Hippocampal formation (tissue), 2 donors: ENCODE data around the gene GGPS1.
A peak's percentile ranks its signal among the peaks of the same experiment; 100 is the strongest.
"Not testable (repeated sequence)": the region's sequence is repeated elsewhere in the genome, so short reads cannot be mapped to it uniquely, and the experiment has no call there.

ENCODE experiments used
- DNase-seq, 2 donors: peaks; one replicate each; lab custom pipeline; 2025; lab: John Stamatoyannopoulos, UW

GGPS1 gene

DNA sequence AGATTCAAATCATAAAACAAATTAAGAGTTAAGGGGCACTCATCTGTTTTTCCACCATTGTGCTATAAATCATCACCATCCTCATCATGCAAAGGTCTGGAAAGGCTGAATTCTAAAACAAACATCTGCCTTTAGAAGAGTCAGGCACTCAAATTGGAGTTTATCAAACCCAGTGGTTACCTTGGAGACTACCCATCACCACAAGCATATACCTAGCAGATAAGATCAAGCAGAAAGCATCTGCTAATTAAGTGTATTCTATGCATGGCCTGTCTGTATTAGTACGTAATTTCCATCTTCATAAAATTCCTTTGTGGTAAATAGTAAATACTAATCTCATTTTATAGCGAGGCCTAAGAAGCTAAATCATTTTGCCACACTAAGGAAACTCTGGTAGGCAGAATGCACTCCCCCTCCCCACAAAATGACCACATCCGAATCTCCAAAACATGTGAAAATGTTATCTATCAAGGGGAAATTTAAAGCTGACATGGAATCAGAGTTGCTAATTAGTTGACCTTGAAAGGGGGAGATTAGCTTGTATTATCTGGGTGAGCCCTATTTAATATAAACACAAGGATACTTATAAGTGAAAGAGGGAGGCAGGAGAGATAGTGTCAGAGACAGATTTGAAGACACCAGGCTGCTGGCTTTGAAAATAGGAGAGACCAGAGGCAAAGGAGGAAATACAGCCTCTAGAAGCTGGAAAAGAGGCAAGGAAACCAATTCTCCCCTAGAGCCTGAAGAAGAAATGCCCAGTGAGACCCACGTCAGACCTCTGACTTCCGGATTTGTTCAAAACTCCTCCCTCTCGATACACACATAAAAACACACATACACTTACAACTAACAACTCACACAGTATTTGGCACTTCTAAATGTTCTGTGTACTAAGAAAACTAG is 23.6 kb upstream of the GGPS1 start:
- no peak for DNase-seq

DNA sequence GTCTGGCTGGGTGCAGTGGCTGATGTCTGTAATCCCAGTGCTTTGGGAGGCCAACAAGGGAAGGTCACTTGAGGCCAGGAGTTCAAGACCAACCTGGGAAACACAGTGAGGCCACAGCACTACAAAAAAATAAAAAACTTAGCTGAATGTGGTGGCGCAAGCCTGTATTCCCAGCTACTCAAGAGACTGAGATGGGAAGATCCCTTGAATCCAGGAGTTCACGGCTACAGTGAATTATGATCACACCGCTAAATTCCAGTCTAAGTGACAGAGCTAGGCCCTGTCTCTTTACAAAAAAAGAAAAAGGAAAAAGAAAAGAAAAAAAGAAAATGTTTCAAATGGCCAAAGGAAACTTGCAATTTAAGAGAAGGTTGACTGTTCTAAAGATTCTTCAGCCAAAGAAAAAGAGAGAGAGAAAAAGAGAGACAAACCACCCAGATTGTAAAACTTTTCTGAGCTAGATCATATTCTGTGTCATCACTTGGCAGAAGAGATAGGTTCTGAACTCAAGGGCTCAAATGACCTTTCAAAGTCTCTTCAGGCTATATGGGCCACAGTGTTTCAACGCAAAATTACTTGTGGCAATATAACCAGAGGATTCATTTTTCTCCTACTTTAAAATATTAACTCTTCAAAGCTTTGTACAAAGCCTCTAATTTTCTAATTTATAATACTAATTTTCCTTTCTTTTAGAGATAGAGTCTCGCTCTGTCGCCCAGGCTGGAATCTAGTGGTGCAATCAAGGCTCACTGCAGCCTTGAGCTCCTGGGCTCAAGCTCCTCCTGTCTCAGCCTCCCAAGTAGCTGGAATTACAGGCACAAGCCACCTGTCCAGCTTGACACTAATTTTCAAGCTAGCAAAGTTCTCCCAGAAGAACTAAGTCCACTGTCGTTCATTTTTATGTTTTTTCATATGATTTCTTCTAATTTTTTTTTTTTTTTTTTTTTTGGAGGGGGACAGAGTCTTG is 20.9 kb upstream of the GGPS1 start:
- no peak for DNase-seq

GRCh38 chr1:235309206-235309605 is 19.2 kb upstream of the GGPS1 start:
- DNase-seq: not testable (repeated sequence)

DNA sequence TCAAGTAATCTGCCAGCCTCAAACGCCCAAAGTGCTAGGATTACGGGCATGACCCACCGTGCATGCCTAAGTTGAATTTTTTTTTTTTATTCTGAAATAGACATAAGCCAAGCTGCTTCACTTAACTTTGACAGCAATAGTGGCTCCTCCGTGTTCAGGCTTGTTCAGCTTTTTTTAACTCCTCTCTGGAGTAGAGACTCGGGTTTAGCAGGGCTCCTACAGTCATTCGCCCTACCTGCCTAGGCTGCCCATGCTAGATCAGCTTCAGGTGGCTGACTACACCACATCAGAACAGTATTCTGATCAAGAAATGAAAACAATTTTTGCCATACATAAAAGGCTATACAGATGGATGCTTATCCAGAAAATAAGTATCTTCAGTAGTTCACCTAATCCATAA is 15.1 kb upstream of the GGPS1 start:
- no peak for DNase-seq

DNA sequence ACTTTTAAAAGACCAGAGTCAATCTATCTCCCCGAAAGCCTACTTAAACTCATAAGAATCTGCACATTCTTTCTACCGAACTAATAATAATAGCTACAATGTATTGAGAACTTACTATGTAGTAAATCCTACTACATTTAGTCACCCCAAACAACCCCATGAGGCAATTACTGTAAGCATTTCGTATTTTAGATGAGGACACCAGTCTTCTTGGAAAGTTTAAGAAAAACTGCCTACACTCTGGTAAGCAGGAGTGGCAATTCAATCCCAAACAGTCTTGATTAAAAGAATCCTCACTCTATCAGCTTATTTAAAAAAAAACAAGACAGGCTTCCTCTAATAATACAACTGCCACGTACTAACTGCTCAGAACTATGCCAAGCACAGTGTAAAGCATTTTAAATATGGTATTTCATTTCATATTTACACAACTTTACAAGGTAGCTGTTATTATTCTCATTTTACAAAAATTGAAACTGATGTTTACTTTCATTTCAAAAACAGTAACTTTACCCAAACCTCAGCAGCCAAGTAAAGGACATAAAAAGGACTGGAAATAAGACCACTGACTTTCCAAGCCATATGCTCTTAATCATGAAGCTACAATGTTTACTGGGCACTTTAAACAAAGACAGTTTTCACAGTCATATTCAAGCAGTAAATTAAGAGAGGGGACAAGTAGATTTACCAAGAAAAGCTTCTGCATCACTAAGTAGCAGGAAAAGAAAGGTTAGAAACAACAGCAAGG is 14.3 kb upstream of the GGPS1 start:
- no peak for DNase-seq

DNA sequence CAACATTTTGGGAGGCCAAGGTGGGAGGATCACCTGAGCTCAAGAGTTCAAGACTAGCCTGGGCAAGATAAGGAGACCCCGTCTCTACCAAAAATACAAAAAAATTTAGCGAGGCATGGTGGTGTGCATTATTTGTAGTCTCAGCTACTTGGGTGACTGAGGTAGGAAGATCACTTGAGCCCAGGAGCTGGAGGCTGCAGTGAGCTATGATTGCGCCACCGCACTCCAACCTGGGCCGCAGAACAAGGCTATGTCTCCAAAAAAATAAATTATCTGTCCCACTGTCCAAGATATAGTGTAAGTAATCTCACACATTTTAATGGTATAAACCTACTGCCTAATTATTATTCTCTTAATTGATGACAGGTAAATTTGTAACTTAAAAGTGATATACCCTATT is 13.2 kb upstream of the GGPS1 start:
- no peak for DNase-seq

DNA sequence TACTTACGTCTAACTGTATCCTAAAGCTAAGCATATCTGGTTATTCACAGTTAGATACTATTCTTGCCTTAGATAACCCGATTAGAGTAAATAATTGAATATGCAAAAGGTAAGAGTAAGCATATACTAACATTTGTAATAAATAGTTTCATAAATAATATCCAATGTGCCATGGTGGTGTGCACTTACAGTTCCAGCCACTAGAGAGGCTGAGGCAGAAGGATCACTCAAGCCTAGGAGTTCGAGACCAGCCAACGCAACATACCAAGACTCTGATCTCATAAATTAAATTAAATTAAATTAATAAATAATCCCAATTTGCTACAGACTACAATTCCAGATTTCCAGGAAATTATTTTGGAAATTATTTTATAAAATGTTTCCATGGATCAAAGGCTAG is 12.6 kb upstream of the GGPS1 start:
- no peak for DNase-seq

GRCh38 chr1:235317168-235317567 is 11.2 kb upstream of the GGPS1 start:
- no peak for DNase-seq

DNA sequence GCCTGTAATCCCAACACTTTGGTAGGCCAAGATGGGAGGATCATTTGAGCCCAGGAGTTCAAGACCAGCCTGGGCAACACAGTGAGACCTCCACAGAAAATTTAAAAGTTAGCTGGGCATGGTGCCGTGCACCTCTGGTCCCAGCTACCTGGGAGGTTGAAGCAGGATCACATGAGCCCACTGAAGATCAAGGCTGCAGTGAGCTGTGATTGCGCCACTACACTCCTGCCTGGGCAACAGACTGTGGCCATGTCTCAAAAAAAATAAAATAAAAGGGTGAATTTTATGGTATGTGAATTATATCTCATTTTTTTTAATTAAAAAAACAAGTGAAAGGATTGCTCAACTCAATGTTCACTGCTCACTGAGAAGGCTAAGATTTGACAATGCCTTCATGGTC is 9.1 kb upstream of the GGPS1 start:
- no peak for DNase-seq

- no peak for DNase-seq
Observed at GRCh38 chr1:235320521-235321179, 7.7 kb upstream of the GGPS1 start.

DNA sequence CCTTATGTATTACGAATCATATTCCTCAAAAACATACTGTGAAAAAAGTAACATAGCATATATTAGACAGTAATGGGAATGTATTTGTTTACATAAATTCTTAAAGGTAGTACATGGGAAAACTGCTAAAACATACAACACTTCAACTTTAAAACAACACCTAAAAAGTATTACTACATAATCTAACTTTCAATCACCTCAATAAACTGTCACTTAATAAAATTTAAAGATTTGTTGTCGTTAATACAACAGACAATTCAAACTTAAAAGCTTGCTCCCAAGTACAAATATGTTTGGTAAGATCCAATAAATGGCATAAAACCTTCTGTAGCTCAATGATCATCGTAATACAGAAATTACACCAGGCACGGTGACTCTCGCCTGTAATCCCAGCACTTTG is 4.1 kb upstream of the GGPS1 start:
- DNase-seq: no peak

DNA sequence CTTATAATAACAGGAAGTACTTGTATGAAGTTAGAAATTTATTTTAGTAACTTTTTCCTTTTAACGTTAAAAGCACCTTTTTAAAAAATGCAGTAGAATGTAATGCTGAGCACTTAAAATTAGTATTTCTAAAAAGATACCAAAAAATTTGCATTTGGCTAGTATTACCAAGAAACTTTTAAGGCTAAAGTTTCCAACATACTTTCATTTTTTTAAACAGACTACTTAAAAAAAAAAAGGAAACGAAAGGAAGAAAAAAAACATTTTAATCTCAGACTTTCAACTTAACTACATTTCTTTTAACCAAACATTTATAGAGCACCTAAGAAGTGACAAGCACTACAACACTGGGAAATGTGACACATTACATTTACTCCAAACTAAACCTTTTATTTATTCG is 3.2 kb upstream of the GGPS1 start:
- DNase-seq: no peak

DNA sequence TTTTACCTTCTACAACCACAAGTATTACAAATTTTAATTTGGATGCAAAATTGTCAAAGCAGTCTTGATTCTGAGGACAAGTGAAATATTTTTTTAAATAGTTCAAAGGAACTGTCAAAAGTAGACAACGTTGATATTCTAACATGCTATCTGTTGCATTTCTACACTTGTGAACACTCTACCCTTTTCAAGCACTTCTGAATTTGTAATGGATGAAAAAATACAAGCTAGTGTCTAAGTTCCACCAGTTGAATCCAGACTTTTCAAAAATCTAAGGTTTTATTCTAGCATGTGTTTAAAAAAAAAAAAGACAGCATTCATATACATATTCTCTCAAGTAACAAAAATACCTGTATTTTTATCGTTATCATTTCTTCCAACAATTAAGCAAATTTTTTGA is 2.5 kb upstream of the GGPS1 start:
- DNase-seq: no peak

DNA sequence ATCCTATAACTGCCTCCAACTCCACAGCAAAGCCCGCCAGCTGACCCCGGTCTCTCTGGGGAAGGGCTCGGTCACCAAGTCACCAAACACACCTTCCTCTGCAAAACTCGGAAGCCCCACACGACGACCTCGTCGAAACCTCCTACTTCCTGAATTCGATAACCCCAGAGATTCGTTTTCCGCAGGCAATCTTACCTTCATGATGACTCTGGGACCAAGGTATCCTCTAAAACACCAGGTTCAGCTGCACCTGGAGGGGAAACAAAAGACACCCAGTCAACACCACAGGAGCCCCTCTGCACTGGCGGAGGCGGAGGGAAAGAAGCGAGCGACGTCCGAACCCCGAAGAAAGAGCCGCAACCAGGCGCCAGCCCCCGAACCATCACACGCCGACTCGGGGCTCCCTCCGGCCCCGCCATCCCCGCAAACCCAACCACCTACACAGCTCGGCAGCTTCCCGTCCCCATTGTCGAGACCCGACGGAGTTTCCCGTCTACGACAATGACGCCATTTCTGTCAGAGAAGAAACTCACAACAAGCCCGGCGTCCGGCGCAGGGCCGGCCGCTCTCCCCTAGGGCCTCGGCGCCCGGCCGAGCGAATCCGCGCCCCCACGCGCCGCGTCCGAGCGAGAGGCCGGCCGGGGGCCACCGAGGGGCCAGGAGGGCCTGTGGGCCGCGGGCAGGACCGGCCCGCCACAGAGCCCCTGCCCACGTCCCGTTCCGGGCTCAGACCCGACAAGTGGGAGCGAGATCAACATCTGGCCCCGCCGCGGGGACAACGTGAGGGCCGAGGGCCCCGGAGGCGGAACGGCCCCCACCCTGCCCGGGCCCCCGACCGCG is 1.4 kb upstream of the GGPS1 start:
- peak in 1 of 2 donors; percentile 28 for DNase-seq

DNA sequence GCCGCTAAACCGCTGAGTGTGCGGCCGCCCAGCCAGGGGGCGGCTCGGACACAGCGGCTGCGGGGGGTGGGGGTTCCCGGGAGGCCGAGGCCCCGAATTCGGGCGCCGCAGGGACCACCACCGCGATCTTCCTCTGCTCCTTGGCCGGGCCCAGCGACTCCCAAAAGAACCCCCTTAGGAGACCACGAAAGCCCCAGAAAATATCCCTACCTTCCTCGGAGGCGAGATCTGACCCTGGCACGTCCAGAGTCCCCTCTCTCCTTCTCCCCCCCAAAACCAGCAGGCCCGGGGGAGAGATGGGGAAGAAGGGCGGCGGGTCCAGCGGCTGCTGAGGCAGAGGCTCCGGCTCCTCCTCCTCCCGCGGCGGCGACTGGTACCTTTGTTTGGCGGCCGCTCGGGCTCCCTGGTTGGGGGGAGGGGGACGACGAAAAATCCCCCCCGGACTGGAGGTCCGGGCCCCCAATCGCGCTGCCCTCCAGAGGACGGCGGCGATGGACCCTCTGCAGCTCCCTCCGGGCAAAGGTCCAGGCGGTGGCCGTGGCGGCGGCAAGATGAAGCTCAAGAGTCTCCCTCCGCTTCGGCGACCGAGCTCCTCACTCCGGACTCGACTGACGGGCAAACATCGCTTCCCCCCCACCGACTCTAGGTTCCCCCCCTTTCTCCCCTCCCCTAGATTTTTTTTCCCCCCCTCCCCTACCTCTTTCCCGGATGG is 655 bp upstream of the GGPS1 start, which contains the start of gene ARID4B:
ARID4B (minus strand) TSS at position 621 of the 712 bp plus-strand sequence. CDS start 1,260 bp downstream, outside the sequence.
- DNase-seq: peak in 1 of 2 donors; percentile 79

DNA sequence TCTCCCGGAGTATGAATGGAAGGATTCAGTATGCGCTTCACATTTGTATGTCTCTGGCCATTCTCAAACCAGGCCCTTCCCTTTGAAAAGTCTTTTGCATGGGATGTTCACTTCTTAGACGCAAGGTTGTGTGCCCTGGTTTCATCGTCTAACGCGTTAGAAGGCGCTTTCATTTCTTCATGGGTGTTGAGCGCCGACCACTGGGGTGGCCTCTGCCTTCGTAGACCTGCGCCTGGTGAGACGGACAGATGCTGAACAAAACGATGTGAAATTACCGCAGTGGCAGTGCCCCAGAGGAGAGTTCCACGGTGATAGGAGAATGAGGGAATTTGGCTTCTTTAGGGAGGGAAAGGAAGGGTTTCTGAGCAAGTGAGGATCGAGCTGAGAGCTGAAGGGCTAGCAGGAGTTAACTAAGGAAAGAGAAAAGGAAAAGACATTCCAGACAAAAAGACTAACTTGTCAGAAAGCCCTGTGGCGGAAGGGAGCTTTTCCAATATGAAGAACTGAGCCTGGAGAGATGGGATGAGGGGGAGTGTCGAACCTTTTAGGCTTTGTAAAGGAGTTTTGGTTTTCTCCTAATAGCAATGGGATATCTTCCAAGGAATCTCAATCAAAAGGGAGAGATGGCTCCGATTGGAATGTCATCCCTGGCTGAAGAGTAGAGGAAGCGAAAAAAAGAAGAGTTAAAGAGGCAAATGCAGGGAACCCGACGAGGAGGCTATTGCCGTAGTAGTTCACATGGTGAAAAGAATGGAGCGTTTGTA is 951 bp downstream of the GGPS1 start:
- DNase-seq: peak; percentile 50 to 57

DNA sequence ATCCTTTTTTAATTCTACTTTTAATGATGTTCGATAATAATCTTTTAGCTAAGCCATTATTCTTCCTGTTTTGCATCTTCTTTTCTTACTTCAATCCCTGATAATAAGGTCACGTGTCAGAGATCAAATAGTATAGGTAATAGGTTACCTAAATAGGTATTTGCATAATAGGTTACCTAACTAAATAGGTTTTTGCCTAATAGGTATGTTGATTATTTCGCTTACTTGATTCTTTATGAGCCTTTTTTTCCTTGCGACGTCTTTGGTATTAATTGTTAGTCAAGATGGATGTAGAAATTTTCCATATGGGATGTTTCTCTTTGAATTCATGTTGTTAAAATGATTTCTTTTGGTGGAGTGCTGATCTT is 2.5 kb downstream of the GGPS1 start:
- no peak for DNase-seq

- no peak for DNase-seq
Observed at GRCh38 chr1:235331401-235331800, 3.0 kb downstream of the GGPS1 start.

DNA sequence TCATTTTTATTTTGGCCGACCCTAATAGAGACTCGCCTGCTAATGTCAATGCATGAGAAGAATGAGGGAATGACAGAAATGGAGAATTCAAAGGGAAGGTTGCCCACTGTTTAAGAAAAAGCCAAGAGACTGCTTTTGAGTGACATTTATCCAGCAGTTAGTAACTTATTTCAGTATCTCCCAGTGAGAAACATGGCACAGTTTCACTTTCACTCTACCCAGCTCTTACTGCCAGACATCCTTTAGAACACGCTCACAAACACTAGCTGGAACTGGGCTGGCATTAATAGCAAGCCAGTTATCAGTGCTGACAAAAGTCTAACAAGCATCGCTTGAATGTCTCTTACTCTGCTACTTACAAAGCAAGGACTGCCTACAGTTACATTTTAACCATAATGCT is 8.5 kb downstream of the GGPS1 start:
- DNase-seq: no peak
